HepG2 (cell line): ENCODE results near the gene ERVH48-1. TPM values are rescaled to one million over a fixed set of nuclear protein-coding genes. Genes with fewer than 3 reads are reported as not detected.
A peak's percentile ranks its signal among the peaks of the same experiment; 100 is the strongest.

Experiments used
- ATAC-seq: fragments of 200-7000 bp; cut with Tn5 transposase; 3 replicates; pipeline ENCODE4 v1.9.1; 2020; ENCODE audit warnings: mild to moderate bottlenecking, moderate library complexity
- BruUV-seq: library from RNA; stranded (reverse); fragments of 400-500 nt; replicated peaks from 2 replicates; lab custom pipeline; 2021; lab: Mats Ljungman, UMichigan
- CTCF ChIA-PET: fragments of 300-600 bp; formaldehyde crosslinking; extraction: SDS; loops from one replicate; lab custom pipeline; 2021; ENCODE audit warnings: low total read pairs, inconsistent platforms, low intra/inter-chr PET ratio; lab: Yijun Ruan, JAX
- POLR2A ChIA-PET: fragments of 350-600 bp; sonication (Branson Sonifier 250); formaldehyde crosslinking; loops from one replicate; lab custom pipeline; 2020; ENCODE audit warnings: antibody characterized with exemption, inconsistent platforms; lab: Yijun Ruan, JAX
- DNase-seq: peaks from one replicate; pipeline ENCODE4 v3.0.0-alpha.2; 2015; ENCODE audit warnings: low spot score
- FAIRE-seq: peaks from 3 replicates; lab custom pipeline; 2011; peaks lifted over from hg19 to GRCh38; lab: Jason Lieb, UNC
- H2AFZ ChIP-seq: one replicate; pipeline ENCODE4 v1.6.1; 2011; ENCODE audit warnings: low read length, inconsistent platforms
- H3K27ac ChIP-seq: fragments of 300-600 bp; 3 replicates; pipeline ENCODE4 v1.8.0; 2011; ENCODE audit warnings: mixed run types, mild to moderate bottlenecking, mixed read lengths, low read length, inconsistent platforms; ENCODE audit not compliant: insufficient read depth; ENCODE audit errors: extremely low read length
- H3K27me3 ChIP-seq, 2 experiments: fragments of 200-600 bp in 1 of 2; 2 replicates in 1 of 2; 3 replicates in 1 of 2; pipeline versions ENCODE4 v1.6.0 to v1.8.0; 2011; ENCODE audit warnings: low read length in 2 of 2, mild to moderate bottlenecking in 2 of 2, moderate library complexity in 2 of 2, inconsistent platforms in 1 of 2; ENCODE audit not compliant: insufficient read depth in 2 of 2, control insufficient read depth in 1 of 2
- H3K36me3 ChIP-seq, 2 experiments: fragments of 200-600 bp in 1 of 2; replicated peaks in 1 of 2; 2 replicates in 1 of 2; 3 replicates in 1 of 2; pipeline versions ENCODE4 v1.5.1 to v1.8.0; 2011; ENCODE audit warnings: low read length in 2 of 2, inconsistent platforms in 1 of 2; ENCODE audit not compliant: insufficient read depth in 2 of 2, control insufficient read depth in 1 of 2
- H3K4me1 ChIP-seq: 2 replicates; pipeline ENCODE4 v1.5.1; 2012; ENCODE audit warnings: low read length, inconsistent platforms; ENCODE audit not compliant: insufficient read depth
- H3K4me2 ChIP-seq: 2 replicates; pipeline ENCODE4 v1.6.0; 2011; ENCODE audit warnings: low read depth, low read length, inconsistent platforms
- H3K4me3 ChIP-seq, 3 experiments: fragments of 200-600 bp in 1 of 3; sonication (generic), shearing (Covaris generic) in 1 of 3; replicated peaks in 1 of 3; 2 replicates each; pipeline ENCODE4 v1.5.1; 2011 to 2016; ENCODE audit warnings: low read length in 3 of 3, inconsistent platforms in 2 of 3, low read depth in 2 of 3, mild to moderate bottlenecking in 2 of 3, control low read depth in 1 of 3, mixed read lengths in 1 of 3; ENCODE audit not compliant: insufficient read depth in 1 of 3
- H3K79me2 ChIP-seq: one replicate; pipeline ENCODE4 v1.6.1; 2011; ENCODE audit warnings: low read length, inconsistent platforms; ENCODE audit not compliant: insufficient read depth
- H3K9ac ChIP-seq: 2 replicates; pipeline ENCODE4 v1.6.0; 2011; ENCODE audit warnings: mild to moderate bottlenecking, low read depth, low read length, inconsistent platforms; ENCODE audit not compliant: insufficient read depth
- H3K9me3 ChIP-seq: 2 replicates; pipeline ENCODE4 v1.5.1; 2012; ENCODE audit warnings: mild to moderate bottlenecking, low read length
- H4K20me1 ChIP-seq: 2 replicates; pipeline ENCODE4 v1.6.0; 2011; ENCODE audit warnings: inconsistent platforms, mild to moderate bottlenecking, low read length, moderate library complexity; ENCODE audit not compliant: insufficient read depth
- CBX5 ChIP-seq: sonication (generic); formaldehyde crosslinking; IDR thresholded peaks from 2 replicates; pipeline ENCODE4 v1.4.0; 2020; ENCODE audit warnings: missing genetic modification reagents, borderline replicate concordance
- KLF13 ChIP-seq: sonication (generic); formaldehyde crosslinking; IDR thresholded peaks from 2 replicates; pipeline ENCODE4 v1.4.0; 2020; ENCODE audit warnings: mild to moderate bottlenecking, missing genetic modification reagents
- MEF2D ChIP-seq: sonication (generic); formaldehyde crosslinking; IDR thresholded peaks from 2 replicates; pipeline ENCODE4 v1.5.1; 2020; ENCODE audit warnings: mild to moderate bottlenecking, missing genetic modification reagents
- MIER3 ChIP-seq: IDR thresholded peaks from 2 replicates; pipeline ENCODE4 v1.6.1; 2016; ENCODE audit warnings: missing compliant biosample characterization, borderline replicate concordance
- ZBTB7B ChIP-seq: sonication (generic); formaldehyde crosslinking; IDR thresholded peaks from 2 replicates; pipeline ENCODE4 v1.4.0; 2020; ENCODE audit warnings: missing genetic modification reagents
- ZNF124 ChIP-seq: sonication (generic); formaldehyde crosslinking; IDR thresholded peaks from 2 replicates; pipeline ENCODE4 v1.4.0; 2020; ENCODE audit warnings: missing genetic modification reagents
- ZNF33B ChIP-seq: sonication (generic); formaldehyde crosslinking; IDR thresholded peaks from 2 replicates; pipeline ENCODE4 v1.5.1; 2020; ENCODE audit warnings: mild to moderate bottlenecking, missing genetic modification reagents
- ZNF563 ChIP-seq: sonication (generic); formaldehyde crosslinking; IDR thresholded peaks from 2 replicates; pipeline ENCODE4 v1.8.0; 2022; ENCODE audit warnings: mild to moderate bottlenecking, moderate library complexity, missing genetic modification reagents
- ZSCAN20 ChIP-seq: sonication (generic); formaldehyde crosslinking; IDR thresholded peaks from 2 replicates; pipeline ENCODE4 v1.4.0; 2020; ENCODE audit warnings: missing genetic modification reagents, mild to moderate bottlenecking, borderline replicate concordance
- WGBS: methylation state at CpG from one replicate; pipeline ENCODE4 v1.1.6; 2017; ENCODE audit warnings: low lambda C conversion rate; 5-methylcytosine and 5-hydroxymethylcytosine counted together
- in situ Hi-C: cut with HindIII; loops from 2 replicates; pipeline ENCODE4 v1.10.0; 2017; ENCODE audit warnings: low pct_unique_long_range_greater_than_20kb; ENCODE audit not compliant: extremely low pct_ligation_motif_present
- intact Hi-C: fragments of 100-400 bp; cut with micrococcal nuclease; formaldehyde crosslinking; loops from one replicate; pipeline ENCODE4 v1.10.0; 2022; ENCODE audit not compliant: unreplicated experiment
- polyA plus RNA-seq, 8 experiments: library from polyadenylated mRNA; depleted of rRNA in 3 of 8; stranded (reverse) in 7 of 8; unstranded in 1 of 8; fragments of >200 nt; fragmentation: Illumina TruSeq in 4 of 8; extraction: Trizol in 4 of 8; gene quantifications; 2 replicates each; pipeline versions ENCODE4 v1.2.1 to v1.2.3, GENCODE V29; 2011 to 2016; ENCODE audit warnings: low read depth in 4 of 8, missing spikeins in 1 of 8, mixed read lengths in 1 of 8; ENCODE audit not compliant: insufficient read depth in 1 of 8
- total RNA-seq, 5 experiments: library from RNA; depleted of rRNA; stranded (reverse); fragments of >200 nt; fragmentation: Illumina TruSeq; extraction: Trizol; gene quantifications; 2 replicates each; pipeline ENCODE4 v1.2.3, GENCODE V29; 2016; ENCODE audit warnings: low read depth in 1 of 5
- TF ChIP-seq, protein P1 (sequence below): IDR thresholded peaks from 2 replicates; pipeline ENCODE4 v1.6.1; 2016; ENCODE audit warnings: low read depth, control low read depth
- TF ChIP-seq, protein P2 (sequence below): sonication (generic); formaldehyde crosslinking; IDR thresholded peaks from 2 replicates; pipeline ENCODE4 v1.4.0; 2020; ENCODE audit warnings: mild to moderate bottlenecking, missing genetic modification reagents

ERVH48-1 gene
- total and polyA plus RNA-seq, 2 of the 13 experiments (the other 11 are each of a cell fraction or from before 2014, with no cell fraction given) = 1.8 TPM; not detected in 1

DNA sequence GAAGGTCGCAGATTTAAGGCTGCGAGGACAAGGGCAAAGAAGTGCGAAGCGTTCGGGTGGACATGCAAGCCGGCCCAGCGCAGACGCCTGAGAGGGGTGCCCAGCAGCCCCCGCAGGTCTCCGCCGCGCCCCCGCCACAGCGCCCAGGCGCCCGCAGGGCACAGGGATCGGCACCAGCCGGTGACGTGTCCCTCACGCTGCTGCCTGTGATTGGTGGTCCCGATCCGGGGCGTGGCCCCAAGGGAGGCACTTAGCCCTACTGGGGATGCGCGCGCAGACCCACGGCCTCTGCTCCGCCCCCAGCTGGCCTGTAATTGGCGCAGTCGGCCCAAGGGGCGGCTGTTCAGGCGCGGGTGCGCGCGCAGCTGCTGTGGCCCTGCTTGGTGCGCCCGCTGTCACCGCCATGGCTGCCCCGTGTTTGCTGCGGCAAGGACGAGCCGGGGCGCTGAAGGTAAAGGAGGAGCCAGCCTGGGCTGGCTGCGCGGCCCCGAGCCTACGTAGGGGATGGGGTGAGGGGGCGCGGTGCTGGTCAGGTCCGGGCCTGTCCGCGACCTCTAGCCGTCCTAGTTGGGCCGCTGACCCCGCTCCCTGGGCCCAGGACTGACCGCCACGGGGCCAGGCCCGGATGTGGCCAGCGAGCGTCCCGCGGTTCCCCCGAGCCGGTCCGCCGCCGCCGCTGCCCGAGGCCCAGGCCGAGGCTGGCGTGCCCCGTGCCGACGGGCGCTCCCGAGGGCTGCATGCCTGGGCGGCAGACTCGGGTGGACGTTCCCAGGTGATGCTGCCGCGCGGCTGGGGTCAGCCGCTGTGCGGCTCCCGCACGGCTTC is 32.3 kb downstream of the ERVH48-1 start, which contains the start of gene NDUFV3 (continued):
- peak; percentile 53 for TF ChIP-seq MIER3 (CRISPR knock-in tag)
- peak; percentile 42; the same call in 1 of the 2 replicates for TF ChIP-seq ZBTB7B (CRISPR knock-in tag)

DNA sequence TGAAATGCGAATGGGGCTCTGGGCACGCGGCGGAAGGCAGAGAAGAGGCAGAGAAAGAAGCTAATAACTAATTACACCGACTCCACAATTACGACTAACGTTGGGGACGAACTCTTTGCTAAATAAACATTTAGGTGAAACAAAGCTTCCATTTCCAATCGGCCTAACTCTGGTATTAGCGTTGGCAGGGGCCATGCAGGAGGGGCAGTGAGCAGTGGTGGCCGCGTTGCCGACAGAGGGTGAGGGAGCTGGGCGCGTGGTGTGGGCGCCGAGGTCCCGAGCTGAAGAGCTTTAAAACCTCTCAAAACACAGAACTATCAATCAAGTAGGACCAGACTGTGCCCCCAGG is 32.9 kb downstream of the ERVH48-1 start:
- ChIA-PET CTCF (no interaction called here), POLR2A (interaction anchor here (0.7 to 2.6 kb wide), 11 partner anchors 12 to 159 kb away, joined by 3 to 26 read pairs (median 6); partner anchors contain the start of gene PKNOX1)
- FAIRE-seq (no peak), DNase-seq (peak; percentile 9), ATAC-seq (peak; percentile 66)
- Histone ChIP-seq H3K79me2 (peaks cover 13% of the 10 kb centered on the region), H3K4me3 (peak overlapping the region; percentile 51 to 99 (median 75); a peak in 5 of 6 replicates), H2AFZ (no peak overlapping the region), H3K4me1 (peaks cover 18% of the 10 kb centered on the region), H3K9me3 (no peaks in the 10 kb centered on the region), H3K4me2 (peak overlapping the region; percentile 76), H4K20me1 (no peaks in the 10 kb centered on the region), H3K27ac (peak overlapping the region; percentile 88), H3K9ac (peak overlapping the region; percentile 93), H3K36me3 (peaks cover 0 to 4% of the 10 kb centered on the region in 2 experiments; a peak in 3 of 5 replicates), H3K27me3 (no peaks in the 10 kb centered on the region; a peak in 1 of 5 replicates)
- 14% methylated on average over 18 of the region's 18 CpGs for WGBS
- intact Hi-C loops = no loop called here
- BruUV-seq = TSS peak; percentile 95
- in situ Hi-C loops = no loop called here
- 0 out of 2 replicates have a peak, but pooled peaks have one; percentile 31 for TF ChIP-seq MEF2D (CRISPR knock-in tag)
- TF ChIP-seq CBX5 = 0 out of 2 replicates have a peak, but pooled peaks have one; percentile 27
- TF ChIP-seq, protein P1, sequence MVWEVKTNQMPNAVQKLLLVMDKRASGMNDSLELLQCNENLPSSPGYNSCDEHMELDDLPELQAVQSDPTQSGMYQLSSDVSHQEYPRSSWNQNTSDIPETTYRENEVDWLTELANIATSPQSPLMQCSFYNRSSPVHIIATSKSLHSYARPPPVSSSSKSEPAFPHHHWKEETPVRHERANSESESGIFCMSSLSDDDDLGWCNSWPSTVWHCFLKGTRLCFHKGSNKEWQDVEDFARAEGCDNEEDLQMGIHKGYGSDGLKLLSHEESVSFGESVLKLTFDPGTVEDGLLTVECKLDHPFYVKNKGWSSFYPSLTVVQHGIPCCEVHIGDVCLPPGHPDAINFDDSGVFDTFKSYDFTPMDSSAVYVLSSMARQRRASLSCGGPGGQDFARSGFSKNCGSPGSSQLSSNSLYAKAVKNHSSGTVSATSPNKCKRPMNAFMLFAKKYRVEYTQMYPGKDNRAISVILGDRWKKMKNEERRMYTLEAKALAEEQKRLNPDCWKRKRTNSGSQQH = 0 out of 2 replicates have a peak, but pooled peaks have one; percentile 21
- peak; percentile 64; the same call in 1 of the 2 replicates for TF ChIP-seq ZSCAN20 (CRISPR knock-in tag)
- TF ChIP-seq, protein P2, sequence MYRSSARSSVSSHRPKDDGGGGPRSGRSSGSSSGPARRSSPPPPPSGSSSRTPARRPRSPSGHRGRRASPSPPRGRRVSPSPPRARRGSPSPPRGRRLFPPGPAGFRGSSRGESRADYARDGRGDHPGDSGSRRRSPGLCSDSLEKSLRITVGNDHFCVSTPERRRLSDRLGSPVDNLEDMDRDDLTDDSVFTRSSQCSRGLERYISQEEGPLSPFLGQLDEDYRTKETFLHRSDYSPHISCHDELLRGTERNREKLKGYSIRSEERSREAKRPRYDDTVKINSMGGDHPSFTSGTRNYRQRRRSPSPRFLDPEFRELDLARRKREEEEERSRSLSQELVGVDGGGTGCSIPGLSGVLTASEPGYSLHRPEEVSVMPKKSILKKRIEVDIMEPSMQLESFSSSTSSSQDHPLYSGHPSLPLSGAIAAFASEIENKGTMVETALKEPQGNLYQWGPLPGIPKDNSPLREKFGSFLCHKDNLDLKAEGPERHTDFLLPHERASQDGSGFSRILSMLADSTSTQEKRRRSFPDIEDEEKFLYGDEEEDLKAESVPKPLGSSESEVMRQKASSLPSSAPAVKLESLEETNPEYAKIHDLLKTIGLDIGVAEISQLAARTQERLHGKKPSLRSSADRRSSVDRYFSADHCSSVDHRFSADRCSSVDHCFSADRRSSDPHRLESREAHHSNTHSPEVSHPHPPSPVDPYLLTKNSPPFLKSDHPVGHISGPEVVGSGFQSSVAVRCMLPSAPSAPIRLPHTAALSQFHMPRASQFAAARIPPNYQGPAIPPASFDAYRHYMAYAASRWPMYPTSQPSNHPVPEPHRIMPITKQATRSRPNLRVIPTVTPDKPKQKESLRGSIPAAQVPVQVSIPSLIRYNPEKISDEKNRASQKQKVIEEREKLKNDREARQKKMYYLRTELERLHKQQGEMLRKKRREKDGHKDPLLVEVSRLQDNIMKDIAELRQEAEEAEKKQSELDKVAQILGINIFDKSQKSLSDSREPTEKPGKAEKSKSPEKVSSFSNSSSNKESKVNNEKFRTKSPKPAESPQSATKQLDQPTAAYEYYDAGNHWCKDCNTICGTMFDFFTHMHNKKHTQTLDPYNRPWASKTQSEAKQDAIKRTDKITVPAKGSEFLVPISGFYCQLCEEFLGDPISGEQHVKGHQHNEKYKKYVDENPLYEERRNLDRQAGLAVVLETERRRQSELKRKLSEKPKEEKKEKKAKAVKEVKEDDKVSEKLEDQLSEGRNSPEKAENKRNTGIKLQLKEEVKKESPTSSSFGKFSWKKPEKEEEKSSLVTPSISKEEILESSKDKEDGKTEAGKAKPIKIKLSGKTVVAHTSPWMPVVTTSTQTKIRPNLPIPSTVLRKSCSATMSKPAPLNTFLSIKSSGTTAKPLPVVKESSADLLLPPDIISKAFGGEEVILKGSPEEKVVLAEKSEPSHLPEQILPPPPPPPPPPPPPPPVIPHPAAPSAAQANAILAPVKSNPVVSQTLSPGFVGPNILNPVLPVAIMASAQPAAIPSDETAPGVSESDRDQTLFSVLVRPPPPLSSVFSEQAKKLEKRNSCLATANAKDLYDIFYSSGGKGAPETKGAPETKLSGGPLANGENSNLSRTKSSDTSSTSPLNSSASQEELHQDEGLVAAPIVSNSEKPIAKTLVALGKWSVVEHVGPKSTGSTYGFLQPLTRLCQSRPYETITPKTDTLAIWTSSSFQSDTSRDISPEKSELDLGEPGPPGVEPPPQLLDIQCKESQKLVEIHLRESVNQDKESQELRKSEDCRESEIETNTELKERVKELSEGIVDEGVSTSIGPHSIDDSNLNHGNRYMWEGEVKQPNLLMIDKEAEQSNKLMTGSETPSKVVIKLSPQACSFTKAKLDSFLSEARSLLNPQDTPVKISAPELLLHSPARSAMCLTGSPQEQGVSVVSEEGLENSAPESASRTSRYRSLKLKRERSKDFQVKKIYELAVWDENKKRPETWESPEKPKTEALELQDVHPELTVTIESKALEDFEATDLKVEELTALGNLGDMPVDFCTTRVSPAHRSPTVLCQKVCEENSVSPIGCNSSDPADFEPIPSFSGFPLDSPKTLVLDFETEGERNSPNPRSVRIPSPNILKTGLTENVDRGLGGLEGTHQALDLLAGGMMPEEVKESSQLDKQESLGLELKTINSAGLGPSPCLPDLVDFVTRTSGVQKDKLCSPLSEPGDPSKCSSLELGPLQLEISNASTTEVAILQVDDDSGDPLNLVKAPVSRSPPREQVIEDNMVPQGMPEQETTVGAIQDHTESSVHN (CRISPR knock-in tag) = peak; percentile 74; the same call in 1 of the 2 replicates
- 0 out of 2 replicates have a peak, but pooled peaks have one; percentile 87 for TF ChIP-seq ZNF33B (CRISPR knock-in tag)
- TF ChIP-seq ZNF563 (CRISPR knock-in tag) = peak; percentile 10; the same call in 1 of the 2 replicates
- peak; percentile 5; the same call in 1 of the 2 replicates for TF ChIP-seq ZNF124 (CRISPR knock-in tag)
- peak; percentile 39; the same call in 1 of the 2 replicates for TF ChIP-seq KLF13 (CRISPR knock-in tag)
